DOHH2 (cell line): ENCODE data around the gene SMIM44.

Source experiments
- H3F3A ChIP-seq: fragments of 200-600 bp; sonication (generic), shearing (Covaris generic); 2 replicates; pipeline ENCODE4 v1.6.0; 2016; ENCODE audit warnings: antibody characterized with exemption, mild to moderate bottlenecking; ENCODE audit not compliant: control insufficient read depth, insufficient read depth
- H3K27ac ChIP-seq: fragments of 200-600 bp; sonication (generic); 2 replicates; pipeline ENCODE4 v1.5.1; 2014; ENCODE audit warnings: low read depth, mild to moderate bottlenecking, low read length, moderate library complexity
- H3K27me3 ChIP-seq: fragments of 200-600 bp; sonication (generic); 2 replicates; pipeline ENCODE4 v1.6.1; 2014; ENCODE audit warnings: mild to moderate bottlenecking, low read length, mixed read lengths; ENCODE audit not compliant: control insufficient read depth
- H3K36me3 ChIP-seq: fragments of 200-600 bp; sonication (generic); 2 replicates; pipeline ENCODE4 v1.6.1; 2014; ENCODE audit warnings: mild to moderate bottlenecking, low read length, moderate library complexity, mixed read lengths; ENCODE audit not compliant: control insufficient read depth
- H3K4me1 ChIP-seq: fragments of 200-600 bp; sonication (generic); 2 replicates; pipeline ENCODE4 v1.6.1; 2014; ENCODE audit warnings: mild to moderate bottlenecking, low read length, mixed read lengths; ENCODE audit not compliant: control insufficient read depth
- H3K4me2 ChIP-seq: fragments of 200-600 bp; sonication (generic); 2 replicates; pipeline ENCODE4 v1.6.0; 2014; ENCODE audit warnings: mild to moderate bottlenecking, low read length, moderate library complexity
- H3K4me3 ChIP-seq: fragments of 200-600 bp; sonication (generic); 2 replicates; pipeline ENCODE4 v1.5.1; 2014; ENCODE audit warnings: mild to moderate bottlenecking, low read length, mixed read lengths
- H3K79me2 ChIP-seq: fragments of 200-600 bp; sonication (generic); 2 replicates; pipeline ENCODE4 v1.6.1; 2014; ENCODE audit warnings: mild to moderate bottlenecking, low read length, mixed read lengths; ENCODE audit not compliant: control insufficient read depth
- H3K9me2 ChIP-seq: fragments of 200-600 bp; sonication (generic); replicated peaks from 2 replicates; pipeline ENCODE4 v1.6.1; 2014; ENCODE audit warnings: mild to moderate bottlenecking, low read length, mixed read lengths; ENCODE audit not compliant: control insufficient read depth
- H3K9me3 ChIP-seq: fragments of 200-600 bp; sonication (generic); 2 replicates; pipeline ENCODE4 v1.6.1; 2014; ENCODE audit warnings: antibody characterized with exemption, low read length, mixed read lengths; ENCODE audit not compliant: control insufficient read depth, insufficient read depth
- H4K20me1 ChIP-seq: fragments of 200-600 bp; sonication (generic); 2 replicates; pipeline ENCODE4 v1.6.0; 2014; ENCODE audit warnings: low read depth, mild to moderate bottlenecking, antibody characterized with exemption, low read length, moderate library complexity; ENCODE audit not compliant: control insufficient read depth, insufficient read depth
- CTCF ChIP-seq: fragments of 200-600 bp; sonication (generic); IDR thresholded peaks from one replicate; pipeline ENCODE4 v1.5.1; 2014; ENCODE audit warnings: antibody characterized with exemption, mild to moderate bottlenecking, low read depth, low read length; ENCODE audit not compliant: poor library complexity, severe bottlenecking
- EZH2phosphoT487 ChIP-seq: fragments of 200-600 bp; sonication (generic); IDR thresholded peaks from 2 replicates; pipeline ENCODE4 v1.6.1; 2017; ENCODE audit warnings: borderline replicate concordance, mild to moderate bottlenecking, antibody characterized with exemption, low read length, moderate library complexity, mixed read lengths

The SMIM44 gene

GRCh38 chr19:3441986-3442329 is 41.3 kb downstream of the SMIM44 start:
- Histone ChIP-seq H3K4me3 (no peak overlapping the region), H3K4me1 (no peaks in the 10 kb centered on the region), H3K9me2 (no peaks in the 10 kb centered on the region), H3K27ac (no peak overlapping the region), H3K36me3 (no peaks in the 10 kb centered on the region), H3F3A (no peaks in the 10 kb centered on the region), H3K9me3 (no peaks in the 10 kb centered on the region), H3K79me2 (no peaks in the 10 kb centered on the region), H3K4me2 (no peak overlapping the region), H4K20me1 (no peaks in the 10 kb centered on the region), H3K27me3 (no peaks in the 10 kb centered on the region)
- TF ChIP-seq CTCF (no peak), EZH2phosphoT487 (no peak)

GRCh38 chr19:3441089-3441985 is 41.9 kb downstream of the SMIM44 start:
- H3F3A ChIP-seq, result no peaks in the 10 kb centered on the region
- no peaks in the 10 kb centered on the region for H3K27me3 ChIP-seq
- no peak for TF ChIP-seq EZH2phosphoT487
- H3K79me2 ChIP-seq, result no peaks in the 10 kb centered on the region
- H4K20me1 ChIP-seq, result no peaks in the 10 kb centered on the region
- no peaks in the 10 kb centered on the region for H3K9me3 ChIP-seq
- H3K4me3 ChIP-seq, result no peak overlapping the region
- no peaks in the 10 kb centered on the region for H3K4me1 ChIP-seq
- no peak overlapping the region for H3K4me2 ChIP-seq
- no peak overlapping the region for H3K27ac ChIP-seq
- H3K9me2 ChIP-seq, result no peaks in the 10 kb centered on the region
- H3K36me3 ChIP-seq, result no peaks in the 10 kb centered on the region

DNA sequence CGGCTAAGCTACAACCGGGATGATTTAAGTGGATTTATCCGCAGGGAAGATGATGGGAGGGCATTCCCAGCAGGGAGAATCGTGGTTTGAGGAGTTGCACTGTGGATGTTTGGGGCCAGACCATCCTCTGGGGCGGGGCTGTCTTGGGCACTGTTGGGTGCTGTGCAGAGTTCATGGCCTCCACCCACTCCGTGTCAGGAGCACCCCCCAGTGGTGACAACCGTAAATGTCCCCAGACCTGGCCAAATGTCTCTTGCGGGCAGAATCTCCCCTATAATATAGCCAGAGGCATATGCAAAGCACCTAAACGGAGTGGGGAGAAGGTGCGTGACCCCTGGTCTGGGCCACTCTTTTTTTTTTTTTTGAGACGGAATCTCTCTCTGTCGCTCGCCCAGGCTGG is 43.2 kb downstream of the SMIM44 start:
- no peak for TF ChIP-seq EZH2phosphoT487
- peak; percentile 72 for TF ChIP-seq CTCF
- Histone ChIP-seq H3K4me3 (no peak overlapping the region), H3K36me3 (no peaks in the 10 kb centered on the region), H3K27ac (no peak overlapping the region), H3F3A (no peaks in the 10 kb centered on the region), H3K9me3 (no peaks in the 10 kb centered on the region), H3K4me1 (0 out of 2 replicates have a peak, but pooled peaks cover 3% of the 10 kb centered on the region), H3K9me2 (no peaks in the 10 kb centered on the region), H3K27me3 (no peaks in the 10 kb centered on the region), H3K4me2 (no peak overlapping the region), H3K79me2 (no peaks in the 10 kb centered on the region), H4K20me1 (no peaks in the 10 kb centered on the region)
